Measurements from ENCODE around the gene LBP. TPM values are rescaled to one million over a fixed set of nuclear protein-coding genes. Genes with fewer than 3 reads are reported as not detected.
A peak's percentile ranks its signal among the peaks of the same experiment; 100 is the strongest.

LBP gene
- total RNA-seq, 1 experiment from 2014 or later = 0.37 TPM

- no peaks in the 10 kb centered on the region for H3K4me1 Mint-ChIP-seq
- ATAC-seq = no peak
- no peaks in the 10 kb centered on the region for H3K27me3 Mint-ChIP-seq (ENCODE audit: low read depth)
- TF ChIP-seq NR3C1 (CRISPR knock-in tag; conservative IDR thresholded peaks at IDR 0.05; ENCODE audit: low read depth) (no peak), SP1 (CRISPR knock-in tag; conservative IDR thresholded peaks at IDR 0.05) (no peak), USF1 (CRISPR knock-in tag; IDR thresholded peaks at IDR 0.05) (no peak), MXD4 (CRISPR knock-in tag; IDR thresholded peaks at IDR 0.05; ENCODE audit: borderline replicate concordance) (no peak), MLX (CRISPR knock-in tag; IDR thresholded peaks at IDR 0.05) (no peak), TEAD4 (CRISPR knock-in tag; IDR thresholded peaks at IDR 0.05) (no peak), PRRX2 (CRISPR knock-in tag; IDR thresholded peaks at IDR 0.05) (no peak), ELF4 (CRISPR knock-in tag; IDR thresholded peaks at IDR 0.05; ENCODE audit: low read depth) (no peak), EMX1 (CRISPR knock-in tag; IDR thresholded peaks at IDR 0.05) (no peak), TP53 (CRISPR knock-in tag; IDR thresholded peaks at IDR 0.05) (no peak), NFYB (CRISPR knock-in tag; conservative IDR thresholded peaks at IDR 0.05; ENCODE audit: low read depth) (no peak), CBFB (CRISPR knock-in tag; IDR thresholded peaks at IDR 0.05; ENCODE audit: low read depth) (no peak), RORB (CRISPR knock-in tag; IDR thresholded peaks at IDR 0.05) (no peak), IRF2 (CRISPR knock-in tag; IDR thresholded peaks at IDR 0.05; ENCODE audit: borderline replicate concordance, low read depth) (no peak), ARID4B (CRISPR knock-in tag; IDR thresholded peaks at IDR 0.05; ENCODE audit: borderline replicate concordance) (no peak), STAT6 (CRISPR knock-in tag; conservative IDR thresholded peaks at IDR 0.05; ENCODE audit: low read depth) (no peak), ZNF512 (CRISPR knock-in tag; IDR thresholded peaks at IDR 0.05; ENCODE audit: borderline replicate concordance) (no peak), GRHL2 (CRISPR knock-in tag; IDR thresholded peaks at IDR 0.05; ENCODE audit: insufficient replicate concordance, severe bottlenecking) (no peak)
- H3K9me3 Mint-ChIP-seq = no peaks in the 10 kb centered on the region
- H3K27ac Mint-ChIP-seq = peak overlapping the region; percentile 22; the same call in 1 of the 2 replicates
- CTCF ChIA-PET = no interaction called here
- POLR2A ChIA-PET = interaction anchor here (0.6 to 0.7 kb wide), 2 partner anchors 78 to 742 kb away, joined by 3 to 6 read pairs; no protein-coding TSS in a partner anchor
- no peak overlapping the region for H3K4me3 Mint-ChIP-seq
- peaks cover 95% of the 10 kb centered on the region for H3K36me3 Mint-ChIP-seq
- DNase-seq (ENCODE audit: low spot score) = no peak
These were observed 77.3 kb downstream of the LBP start for GRCh38 chr20:38423541-38423940.

All from WTC11 (cell line).